GM15510 (cell line): Measurements from ENCODE around the gene METTL27.

Experiments used
- POLR2A ChIP-seq: IDR thresholded peaks from 3 replicates; pipeline ENCODE4 v1.6.1; 2011; ENCODE audit warnings: borderline replicate concordance; ENCODE audit not compliant: insufficient read length; ENCODE audit errors: extremely low read depth

The METTL27 gene

GRCh38 chr7:73847941-73848723 lies 5.8 kb upstream of the METTL27 start:
- TF ChIP-seq POLR2A: no peak

DNA sequence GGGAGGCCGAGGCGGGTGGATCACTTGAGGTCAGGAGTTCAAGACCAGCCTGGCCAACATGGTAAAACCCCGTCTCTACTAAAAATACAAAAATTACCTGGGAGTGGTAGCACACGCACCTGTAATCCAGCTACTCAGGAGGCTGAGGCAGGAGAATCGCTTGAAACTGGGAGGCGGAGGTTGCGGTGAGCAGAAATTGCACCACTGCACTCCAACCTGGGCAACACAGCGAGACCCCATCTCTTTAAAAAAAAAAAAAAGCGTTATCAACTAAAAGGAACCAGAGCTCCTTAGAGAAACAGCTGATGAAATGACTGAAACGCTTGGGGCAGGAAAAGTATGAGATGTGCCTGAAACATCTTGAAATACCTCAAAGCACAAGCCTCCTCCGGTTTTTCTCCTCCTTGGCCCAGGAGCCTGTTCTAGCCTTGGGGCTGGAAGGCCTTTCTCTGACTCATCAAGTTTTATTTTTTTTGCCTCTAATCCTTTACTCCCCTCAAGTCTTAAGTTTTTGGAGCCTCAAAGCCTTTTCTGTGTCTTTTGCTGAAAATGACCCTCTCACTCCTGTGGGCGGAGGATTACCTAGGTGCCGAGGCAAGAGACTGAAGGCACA lies 2.6 kb upstream of the METTL27 start:
- no peak for TF ChIP-seq POLR2A

- no peak for TF ChIP-seq POLR2A
Observed at GRCh38 chr7:73844131-73844547, 1.8 kb upstream of the METTL27 start.

- no peak for TF ChIP-seq POLR2A
Observed at GRCh38 chr7:73841689-73842066, 638 bp downstream of the METTL27 start.

DNA sequence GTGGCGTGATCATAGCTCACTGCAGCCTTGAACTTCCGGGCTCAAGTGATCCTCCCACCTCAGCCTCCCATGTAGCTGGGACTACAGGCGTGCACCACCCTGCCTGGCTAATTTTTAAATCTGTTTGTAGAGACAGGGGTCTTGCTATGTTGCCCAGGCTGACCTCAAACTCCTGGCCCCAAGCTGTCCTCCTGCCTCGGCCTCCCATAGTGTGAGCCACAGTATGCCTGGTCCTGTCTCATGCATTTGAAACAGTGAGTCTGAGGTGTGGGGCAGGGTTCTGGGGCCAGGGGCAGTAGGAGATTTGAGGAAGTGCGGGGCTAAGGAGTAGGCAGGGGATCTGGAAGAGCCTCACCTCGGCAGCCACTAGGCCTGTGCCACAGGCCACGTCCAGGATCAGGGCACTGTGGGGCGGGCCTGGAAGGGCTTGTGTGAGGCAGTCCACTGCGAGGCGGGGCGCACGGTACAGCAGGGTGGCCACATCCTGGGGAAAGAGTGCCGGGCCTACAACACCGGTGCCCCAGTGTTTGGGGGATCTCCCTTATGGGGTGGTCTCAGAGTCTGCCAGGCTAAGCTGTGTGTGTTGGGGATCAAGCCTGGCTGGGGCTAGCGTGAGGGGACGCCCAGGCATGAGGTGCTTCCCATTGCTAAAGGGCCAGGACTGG lies 1.5 kb downstream of the METTL27 start:
- no peak for TF ChIP-seq POLR2A

GRCh38 chr7:73839743-73840714 lies 2.3 kb downstream of the METTL27 start:
- no peak for TF ChIP-seq POLR2A

DNA sequence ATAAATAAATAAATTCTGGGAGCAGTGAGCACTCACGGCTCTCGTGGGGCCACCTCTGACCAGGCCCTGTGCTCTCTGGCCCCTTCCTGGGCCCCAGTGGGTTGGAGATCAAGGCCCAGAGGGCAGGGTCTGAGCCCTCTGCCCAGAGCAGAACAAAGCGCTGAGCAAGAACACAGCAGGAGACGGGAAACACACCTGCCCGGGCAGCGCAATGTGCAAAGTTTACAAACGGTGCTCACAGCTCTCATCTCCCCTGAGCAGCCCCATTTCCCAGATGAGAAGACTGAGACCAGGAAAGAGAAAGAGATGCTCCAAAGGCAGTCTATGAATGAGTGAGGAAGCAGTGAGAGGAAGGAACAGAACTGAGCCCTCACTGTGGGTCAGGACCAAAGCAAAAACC lies 3.0 kb downstream of the METTL27 start:
- TF ChIP-seq POLR2A: no peak

- no peak for TF ChIP-seq POLR2A
Observed at GRCh38 chr7:73838642-73839041, 3.7 kb downstream of the METTL27 start.

DNA sequence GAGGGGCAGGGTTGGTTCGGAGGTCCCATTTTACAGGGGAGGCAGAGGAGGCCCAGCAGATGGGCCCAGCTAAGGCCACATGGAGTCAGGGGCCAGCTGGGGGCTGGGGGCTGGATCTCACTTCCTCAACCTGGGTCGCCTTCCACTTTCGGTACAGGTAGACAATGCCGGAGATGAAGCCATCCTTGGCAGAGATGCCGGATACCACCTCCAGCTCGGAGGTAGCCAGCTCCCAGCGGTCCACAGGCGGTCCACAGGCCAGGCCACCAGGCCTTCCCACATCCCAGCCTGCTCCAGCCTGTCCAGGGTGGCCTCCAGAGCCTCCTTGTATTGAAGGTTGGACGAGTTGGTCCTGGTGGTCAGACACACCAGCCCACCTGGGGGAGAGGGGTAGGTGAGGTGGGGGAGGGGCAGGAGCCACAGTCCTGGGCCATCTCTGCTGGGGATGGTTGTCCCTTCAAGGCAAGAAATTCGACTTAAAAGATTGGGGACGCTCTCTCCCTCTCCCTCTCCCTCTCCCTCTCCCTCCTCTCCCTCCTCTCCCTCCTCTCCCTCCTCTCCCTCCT lies 7.6 kb downstream of the METTL27 start:
- no peak for TF ChIP-seq POLR2A

DNA sequence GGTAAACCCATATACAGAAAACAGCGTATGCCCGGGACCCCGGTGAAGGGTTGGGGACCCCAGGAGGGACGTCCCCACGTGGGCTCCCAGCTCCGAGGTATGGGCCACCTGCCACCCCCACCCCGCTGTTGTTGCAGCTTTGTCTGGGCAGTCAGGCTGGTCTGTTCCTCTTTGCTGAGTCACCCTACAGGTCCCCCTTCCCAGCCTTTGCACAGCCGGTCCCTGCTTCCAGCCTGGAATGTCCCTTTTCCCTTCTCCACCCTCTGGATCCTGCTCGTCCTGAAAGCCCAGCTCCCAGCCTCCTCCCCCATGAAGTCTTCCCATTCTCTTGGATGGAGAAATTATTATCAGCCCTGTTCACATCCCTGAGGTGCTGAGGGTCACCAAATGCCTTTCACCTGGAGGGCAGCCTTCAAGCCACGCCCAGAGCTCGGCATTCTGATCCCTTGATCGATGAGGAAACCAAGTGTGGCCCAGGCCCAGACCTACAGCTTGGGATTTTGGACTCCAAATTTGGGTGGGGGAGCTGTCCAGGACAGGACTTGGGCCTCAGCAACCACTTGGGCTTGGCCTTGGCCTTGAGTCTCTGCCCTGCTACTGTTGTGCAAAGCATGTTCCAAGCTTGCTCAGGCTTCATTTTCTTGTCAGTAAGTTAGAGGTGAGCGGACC lies 8.9 kb downstream of the METTL27 start:
- no peak for TF ChIP-seq POLR2A

DNA sequence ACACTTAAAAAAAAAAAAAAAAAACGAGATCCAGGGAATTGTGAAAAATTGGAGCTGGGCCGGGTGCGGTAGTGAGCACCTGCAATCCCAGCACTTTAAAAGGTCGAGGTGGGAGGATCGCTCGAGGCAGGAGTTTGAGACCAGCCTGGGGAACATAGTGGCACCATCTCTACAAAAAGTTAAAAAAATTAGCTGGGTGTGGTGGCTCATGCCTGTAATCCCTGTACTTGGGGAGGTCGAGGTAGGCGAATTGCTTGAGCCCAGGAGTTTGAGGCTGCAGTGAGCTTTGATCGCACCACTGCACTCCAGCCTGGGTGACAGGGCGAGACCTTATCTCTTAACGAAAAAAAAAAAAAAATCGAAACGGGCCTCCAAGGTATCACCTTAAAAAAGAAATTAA lies 9.5 kb downstream of the METTL27 start:
- TF ChIP-seq POLR2A: no peak

- no peak for TF ChIP-seq POLR2A
Observed at GRCh38 chr7:73831834-73832651, 10.3 kb downstream of the METTL27 start.

DNA sequence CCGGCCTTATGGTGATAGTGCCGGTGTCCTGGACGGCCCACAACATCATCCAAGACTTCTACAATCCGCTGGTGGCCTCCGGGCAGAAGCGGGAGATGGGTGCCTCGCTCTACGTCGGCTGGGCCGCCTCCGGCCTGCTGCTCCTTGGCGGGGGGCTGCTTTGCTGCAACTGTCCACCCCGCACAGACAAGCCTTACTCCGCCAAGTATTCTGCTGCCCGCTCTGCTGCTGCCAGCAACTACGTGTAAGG lies 10.8 kb downstream of the METTL27 start:
- no peak for TF ChIP-seq POLR2A

DNA sequence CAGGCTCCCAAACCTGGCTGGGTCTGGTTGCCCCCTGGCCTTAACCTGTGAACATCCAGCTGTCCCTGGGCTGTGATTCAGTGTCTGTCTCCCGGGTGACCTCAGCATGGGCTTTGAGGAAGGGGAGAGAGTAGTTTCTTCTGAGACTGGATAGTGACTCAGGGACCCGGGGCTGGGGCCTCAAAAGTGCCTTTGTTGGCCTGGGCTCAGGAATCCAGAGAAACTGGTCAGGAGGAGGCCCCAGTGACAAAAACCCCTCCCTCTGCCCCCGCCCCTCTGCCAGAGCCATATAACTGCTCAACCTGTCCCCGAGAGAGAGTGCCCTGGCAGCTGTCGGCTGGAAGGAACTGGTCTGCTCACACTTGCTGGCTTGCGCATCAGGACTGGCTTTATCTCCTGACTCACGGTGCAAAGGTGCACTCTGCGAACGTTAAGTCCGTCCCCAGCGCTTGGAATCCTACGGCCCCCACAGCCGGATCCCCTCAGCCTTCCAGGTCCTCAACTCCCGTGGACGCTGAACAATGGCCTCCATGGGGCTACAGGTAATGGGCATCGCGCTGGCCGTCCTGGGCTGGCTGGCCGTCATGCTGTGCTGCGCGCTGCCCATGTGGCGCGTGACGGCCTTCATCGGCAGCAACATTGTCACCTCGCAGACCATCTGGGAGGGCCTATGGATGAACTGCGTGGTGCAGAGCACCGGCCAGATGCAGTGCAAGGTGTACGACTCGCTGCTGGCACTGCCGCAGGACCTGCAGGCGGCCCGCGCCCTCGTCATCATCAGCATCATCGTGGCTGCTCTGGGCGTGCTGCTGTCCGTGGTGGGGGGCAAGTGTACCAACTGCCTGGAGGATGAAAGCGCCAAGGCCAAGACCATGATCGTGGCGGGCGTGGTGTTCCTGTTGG lies 11.4 kb downstream of the METTL27 start, which contains the start of gene CLDN4:
TSS of gene CLDN4 (plus strand) at position 316 of the 903 bp plus-strand sequence. CDS start at position 522, 206 bp downstream.
- no peak for TF ChIP-seq POLR2A
